Activated T-cell treated with anti-CD3 and anti-CD28 coated beads, Interleukin-2, amount 50 U/mL, for 48 hours (primary cell): ENCODE data around the gene GLRA1.
"Not testable (repeated sequence)": the region's sequence is repeated elsewhere in the genome, so short reads cannot be mapped to it uniquely, and the experiment has no call there.

Experiments
- DNase-seq, 2 experiments: peaks; one replicate each; pipeline ENCODE4 v3.0.0-alpha.2; 2020

Gene GLRA1

DNA sequence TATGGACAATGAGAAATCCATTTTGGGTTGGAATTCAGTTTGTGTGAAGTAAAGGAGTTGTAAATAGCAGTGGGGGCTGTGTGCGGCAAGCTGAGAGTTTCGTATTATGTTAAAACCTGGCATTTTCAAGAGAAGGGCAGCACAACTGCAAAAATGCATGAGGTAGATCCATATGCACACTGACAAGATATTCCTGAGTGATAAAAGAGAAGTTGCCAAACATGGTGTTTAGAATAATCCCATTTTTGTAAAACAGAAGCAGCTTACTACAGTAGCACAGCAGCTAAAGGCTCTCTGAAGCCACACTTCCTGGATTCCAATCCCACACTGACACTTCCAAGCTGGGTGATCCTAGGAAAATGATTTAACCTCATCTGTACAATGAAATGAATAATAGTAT, 11.2 kb downstream of the GLRA1 start:
- DNase-seq, result no peak

DNA sequence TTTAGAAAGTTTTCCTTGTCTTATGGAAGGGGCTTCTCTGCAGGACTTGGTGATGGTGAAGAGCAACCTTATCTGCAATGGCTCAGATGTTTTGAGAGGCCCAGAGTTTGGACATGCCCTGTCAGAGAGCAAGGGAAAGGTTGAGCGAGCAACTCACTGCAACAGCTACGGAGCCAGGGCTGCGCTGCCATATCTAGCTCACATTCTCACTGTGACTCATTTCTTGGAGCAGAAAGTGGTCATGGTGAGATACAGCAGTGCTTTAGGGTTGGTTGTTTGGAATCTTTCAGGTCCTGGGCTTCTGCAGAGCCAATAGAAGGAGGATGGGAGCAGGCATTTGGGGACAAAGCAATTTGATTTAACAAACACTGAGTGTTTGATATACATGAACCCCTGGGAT, 12.3 kb downstream of the GLRA1 start:
- no peak for DNase-seq

DNA sequence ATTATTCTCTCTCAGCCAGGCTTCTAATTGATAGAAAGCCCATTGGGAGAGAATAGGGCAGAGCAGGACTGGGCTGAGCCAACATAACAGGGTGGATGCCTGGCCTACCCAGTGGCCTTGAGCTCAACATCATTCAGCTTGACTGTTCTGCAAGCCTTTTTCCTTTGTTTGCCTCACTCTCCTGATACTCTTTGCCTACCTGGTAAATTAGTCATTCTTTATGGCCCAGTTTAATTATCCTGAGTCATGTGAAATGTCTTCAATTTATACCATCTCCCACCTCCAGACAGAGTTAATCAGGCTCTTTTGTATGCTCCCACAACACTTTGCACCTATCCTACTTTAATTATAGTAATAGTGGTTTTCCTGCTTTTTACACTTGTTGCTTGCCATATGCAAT, 13.6 kb downstream of the GLRA1 start:
- DNase-seq, result no peak

DNA sequence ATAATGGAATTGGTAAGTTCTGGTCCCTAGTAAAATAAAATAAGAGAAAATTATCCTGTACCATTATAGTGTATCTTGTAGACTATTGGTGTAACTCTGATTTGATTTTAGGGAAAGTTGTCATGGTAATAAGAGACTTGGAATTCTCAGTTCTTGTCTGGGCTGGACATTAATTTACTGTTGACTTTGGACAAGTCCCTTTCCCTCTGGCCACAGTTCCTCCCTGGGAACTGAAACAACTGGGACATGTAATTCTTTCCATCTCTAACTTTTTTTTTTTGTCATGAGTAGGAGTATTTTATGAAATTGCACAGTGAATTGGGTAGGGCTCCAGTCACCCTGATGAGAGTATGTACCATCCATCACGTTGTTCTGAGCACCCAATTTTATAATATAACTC, 15.0 kb downstream of the GLRA1 start:
- no peak for DNase-seq

DNA sequence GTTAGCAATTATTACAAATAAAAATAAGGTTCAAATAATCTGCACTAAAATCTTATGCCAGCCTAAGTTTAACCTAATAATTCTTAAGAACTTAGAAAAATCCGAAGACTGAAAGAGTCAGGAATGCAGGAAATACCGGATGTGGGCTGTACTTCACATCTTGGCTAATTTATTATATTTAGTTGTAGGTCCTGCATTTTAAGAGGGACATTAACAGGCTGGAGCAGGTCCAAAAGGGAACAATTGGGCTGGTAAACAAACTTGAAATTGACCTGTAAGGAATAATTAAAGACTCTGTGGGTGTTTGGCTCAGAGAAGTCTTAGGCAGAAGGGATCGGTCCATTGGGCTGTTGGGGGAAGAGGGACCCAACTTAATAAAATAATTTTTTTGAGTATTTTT, 18.4 kb downstream of the GLRA1 start:
- DNase-seq, result no peak

DNA sequence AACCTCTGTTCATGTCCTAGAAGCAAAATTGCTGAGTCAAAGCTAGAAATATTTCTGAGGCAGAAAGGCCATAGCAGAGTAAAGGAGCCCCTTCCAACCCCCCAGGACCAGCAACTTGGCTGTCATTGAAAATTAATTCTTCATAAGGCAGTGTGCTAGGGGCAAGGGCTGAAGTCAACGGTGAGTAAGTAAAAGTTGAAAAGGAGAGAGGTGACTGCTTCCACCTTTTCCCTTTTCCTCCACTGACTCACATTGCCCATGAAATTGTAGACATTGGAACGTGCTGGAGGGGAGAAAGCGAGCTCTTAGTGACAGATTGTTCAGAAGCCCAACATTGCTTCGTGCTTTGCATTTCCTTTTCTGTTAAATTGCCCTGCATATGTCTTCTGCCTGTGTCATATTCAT, 19.1 kb downstream of the GLRA1 start:
- DNase-seq, result no peak

DNA sequence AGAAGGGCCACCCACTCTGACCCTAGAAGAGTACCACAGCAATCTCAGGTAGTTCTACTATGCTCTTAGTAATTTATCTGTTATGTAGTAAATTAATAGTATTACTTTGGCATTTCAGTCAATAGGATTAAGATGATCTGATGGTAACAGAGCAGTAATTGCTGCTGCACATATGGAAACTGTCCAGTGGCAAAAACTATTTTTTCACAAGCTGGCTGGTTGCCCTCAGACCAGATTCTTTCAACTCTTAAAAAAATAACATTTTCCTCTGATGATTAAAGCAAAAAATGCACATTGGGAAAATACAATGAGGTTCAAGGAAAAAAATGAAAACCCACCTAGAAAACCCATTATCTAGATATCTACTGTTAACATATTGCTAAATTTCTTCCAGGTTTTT, 19.7 kb downstream of the GLRA1 start:
- DNase-seq, result no peak

DNA sequence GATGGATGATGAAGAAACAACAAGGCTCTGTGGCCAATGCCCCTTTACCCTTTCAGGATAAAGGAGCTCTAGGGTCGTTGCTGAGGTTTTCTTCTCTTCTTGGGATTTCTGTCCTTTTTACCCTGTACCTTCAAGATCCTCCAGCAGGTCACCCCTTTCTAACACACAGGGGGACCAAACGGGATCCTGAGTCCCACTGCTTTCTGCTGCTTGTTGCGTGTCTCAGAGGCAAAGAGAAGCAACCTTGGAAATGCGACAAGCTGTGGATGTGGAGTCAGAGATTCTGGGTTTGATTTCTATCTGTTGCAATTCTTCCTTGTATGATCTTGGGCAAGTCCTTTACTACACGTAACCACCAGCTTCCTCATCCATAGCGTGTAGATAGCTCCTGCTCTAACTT, 20.5 kb downstream of the GLRA1 start:
- no peak for DNase-seq

DNA sequence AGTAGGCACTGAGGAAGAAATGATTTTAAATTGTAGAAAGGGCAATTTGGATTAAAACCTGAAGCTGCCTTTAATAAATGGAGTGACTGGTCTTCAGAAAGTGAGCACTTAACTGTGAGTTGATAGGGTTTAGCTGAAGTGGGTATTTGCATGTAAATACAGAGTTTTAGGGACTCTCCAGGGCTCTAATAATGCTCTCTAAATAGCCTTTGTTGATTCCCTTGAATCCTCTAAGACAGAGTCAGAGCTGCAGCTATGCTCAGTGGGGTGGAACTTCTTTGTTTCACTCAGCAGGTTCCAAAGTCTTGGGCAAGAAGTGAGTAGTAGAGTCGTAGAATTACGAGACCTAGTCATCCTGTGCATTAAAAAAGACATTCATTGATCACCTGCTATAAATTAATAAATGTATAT, 21.4 kb downstream of the GLRA1 start:
- DNase-seq, result no peak

DNA sequence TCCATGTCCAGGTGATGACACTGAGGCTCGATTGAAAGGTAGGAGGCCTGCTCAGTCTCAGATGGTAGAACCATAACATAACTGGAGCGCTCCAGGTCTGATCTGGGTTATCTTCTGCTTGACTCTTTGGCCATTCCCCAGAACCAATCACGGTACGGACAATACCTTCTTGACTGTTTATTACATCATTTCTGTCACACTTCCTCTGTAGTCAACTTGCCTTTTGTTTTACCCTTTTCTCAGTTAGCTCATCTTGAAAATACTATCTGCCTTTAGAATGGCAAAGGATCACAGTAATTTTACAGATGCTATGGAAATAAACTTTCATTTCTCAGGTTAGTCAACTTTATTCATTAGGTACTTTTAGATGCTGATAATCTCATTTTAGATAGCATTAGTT, 22.4 kb downstream of the GLRA1 start:
- DNase-seq, result no peak

DNA sequence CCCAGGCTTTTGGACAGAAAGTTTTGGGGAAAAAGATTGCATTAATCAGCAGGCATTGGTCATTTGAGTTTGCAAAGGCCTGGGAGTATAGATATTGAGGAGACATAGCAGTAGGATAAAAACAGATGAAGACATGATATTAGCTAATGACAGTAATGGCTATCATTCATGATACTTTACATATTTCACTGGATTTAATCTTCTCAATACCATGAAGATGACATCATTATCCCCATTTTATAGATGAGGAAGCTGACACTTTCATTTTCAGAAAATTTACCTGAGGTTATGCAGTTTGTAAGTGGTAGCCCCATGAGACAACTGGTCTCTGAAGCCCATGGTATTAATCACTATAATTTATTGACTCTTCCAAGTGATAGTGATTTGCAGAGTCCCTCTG, 23.0 kb downstream of the GLRA1 start:
- no peak for DNase-seq

DNA sequence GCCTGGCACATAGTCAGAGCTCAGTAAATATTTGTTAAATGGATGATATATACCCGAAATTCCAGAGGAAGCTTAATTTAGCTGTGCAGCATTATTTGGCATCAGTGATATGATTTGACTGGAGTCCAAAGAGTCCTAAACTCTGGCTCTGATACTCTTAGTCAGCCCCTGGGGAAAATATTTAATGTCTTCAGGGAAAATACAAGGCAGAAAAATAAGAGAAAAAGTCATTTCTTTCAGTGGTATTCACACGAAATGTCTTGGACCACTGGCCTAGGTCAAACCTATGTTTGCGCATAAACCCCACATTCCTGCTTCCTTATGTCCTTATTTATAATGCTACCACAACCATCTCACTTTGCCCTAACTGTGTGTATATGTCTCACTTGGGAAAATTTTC, 23.8 kb downstream of the GLRA1 start:
- no peak for DNase-seq

DNA sequence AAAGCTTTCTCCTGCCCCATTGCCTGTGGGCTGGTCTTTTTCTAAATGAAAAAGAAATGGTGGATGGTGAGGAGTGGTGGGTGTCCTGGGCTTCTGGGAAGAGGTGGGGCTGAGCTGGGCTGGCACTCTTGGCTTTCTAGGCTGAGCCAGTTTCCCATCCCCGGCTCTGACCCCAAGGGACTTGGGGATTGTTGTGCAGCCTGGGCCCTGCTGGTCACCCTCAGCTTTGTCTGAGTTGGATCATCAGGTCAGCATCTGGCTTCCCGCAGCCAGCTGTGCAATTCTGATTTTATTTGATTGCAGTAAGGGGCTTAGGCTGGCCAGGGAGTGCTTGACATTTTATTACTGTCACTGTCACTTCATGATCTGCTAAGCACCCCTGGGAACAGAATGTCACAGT, 25.3 kb downstream of the GLRA1 start:
- DNase-seq, result no peak

DNA sequence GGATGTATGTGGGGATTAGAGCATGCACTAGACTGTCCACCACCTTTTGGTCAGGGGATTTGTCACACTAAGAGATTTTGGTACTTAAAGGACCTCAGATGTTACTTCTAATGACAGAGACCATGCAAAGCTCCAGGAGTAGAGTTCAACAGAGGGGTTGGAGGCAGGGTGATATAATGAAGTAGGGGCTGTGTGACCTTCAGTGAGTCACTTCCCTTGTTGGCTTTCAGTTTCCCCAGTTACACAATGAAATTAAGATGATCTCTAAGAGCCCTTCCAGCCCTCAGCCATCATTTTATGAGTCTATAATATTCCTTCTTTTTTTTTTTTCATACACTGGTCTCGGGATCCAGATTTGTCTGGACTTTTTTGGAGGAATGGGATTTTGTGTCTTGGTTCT, 26.8 kb downstream of the GLRA1 start:
- DNase-seq, result no peak

DNA sequence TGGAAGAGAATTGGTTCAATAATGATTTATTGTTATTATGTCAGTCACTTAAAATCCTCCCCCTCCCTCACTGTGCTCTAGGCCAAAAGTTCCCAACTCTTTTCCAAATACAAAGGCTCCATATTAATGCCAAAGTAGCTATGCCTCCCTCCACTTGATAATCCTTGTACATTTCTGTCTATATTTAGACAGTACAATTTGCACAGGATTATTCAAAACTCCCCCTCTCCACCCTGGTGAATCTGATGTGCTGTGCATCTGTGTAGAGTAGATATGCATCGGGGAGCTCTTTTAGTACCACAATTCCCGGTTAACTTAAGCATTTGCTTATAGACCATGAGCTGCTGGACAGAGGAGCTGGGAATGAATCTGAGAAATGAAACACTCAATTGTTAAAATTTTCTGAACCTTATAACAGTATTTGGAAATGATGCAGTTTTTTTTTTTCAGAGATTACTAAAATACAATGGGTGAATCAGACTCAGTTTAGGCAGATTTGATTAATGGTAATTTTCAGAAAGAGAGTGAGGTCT, 27.6 kb downstream of the GLRA1 start:
- no peak for DNase-seq

DNA sequence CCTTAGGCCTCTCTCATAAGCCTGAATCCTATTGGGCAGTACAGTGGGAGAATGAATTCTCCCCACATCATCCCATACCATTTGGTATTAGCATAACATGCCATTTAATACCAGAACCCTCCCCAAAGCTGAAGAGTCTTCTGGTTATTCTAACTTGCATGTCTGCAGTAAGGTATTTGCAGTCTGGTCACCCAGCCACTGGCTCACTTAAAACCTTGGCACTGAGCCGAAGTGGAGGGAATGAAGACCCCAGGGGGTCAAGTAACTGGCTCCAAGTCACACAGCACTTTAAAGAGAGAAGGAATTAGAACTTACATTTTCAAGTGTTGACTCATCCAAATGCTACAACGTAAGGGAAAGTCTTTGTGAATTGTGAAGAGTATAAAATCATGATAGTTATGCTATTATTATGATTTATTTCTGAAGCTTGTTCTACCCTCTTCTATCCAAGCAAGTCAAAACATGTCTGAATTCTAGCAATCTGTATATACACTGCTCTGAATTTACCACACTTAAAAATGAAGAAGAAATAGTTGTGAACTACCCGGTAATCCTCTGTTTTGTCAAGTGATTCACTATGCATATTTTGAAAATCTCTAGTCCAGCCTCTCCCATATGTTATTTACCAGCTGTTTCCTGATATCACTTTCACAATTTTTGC, 28.5 kb downstream of the GLRA1 start:
- DNase-seq, result no peak

DNA sequence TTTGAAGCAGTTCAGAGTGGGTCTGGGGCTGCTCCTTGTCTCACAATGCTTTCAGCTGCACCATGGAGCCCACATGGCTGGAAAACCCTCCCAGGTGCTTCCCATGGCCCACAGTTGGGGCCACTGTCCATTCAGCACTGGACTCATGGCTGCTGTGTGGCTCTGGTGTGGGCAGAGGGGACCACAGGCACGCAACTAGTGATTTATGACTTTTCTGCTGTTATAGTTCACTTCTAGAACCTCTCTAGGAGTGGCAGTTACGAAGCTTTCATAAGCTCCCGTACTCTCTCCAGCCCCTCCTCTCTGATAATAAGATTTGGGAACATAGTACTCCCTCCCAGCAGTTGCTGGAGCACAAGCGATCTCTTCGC, 29.0 kb downstream of the GLRA1 start:
- no peak for DNase-seq

DNA sequence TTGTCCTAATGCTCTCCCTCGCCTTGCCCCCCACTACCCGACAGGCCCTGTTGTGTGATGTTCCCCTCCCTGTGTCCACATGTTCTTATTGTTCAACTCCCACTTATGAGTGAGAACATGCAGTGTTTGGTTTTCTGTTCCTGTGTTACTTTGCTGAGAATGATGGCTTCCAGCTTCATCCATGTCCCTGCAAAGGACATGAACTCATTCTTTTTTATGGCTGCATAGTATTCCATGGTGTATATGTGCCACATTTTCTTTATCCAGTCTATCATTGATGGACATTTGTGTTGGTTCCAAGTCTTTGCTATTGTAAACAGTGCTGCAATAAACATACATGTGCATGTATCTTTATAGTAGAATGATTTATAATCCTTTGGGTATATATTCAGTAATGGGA, 31.2 kb downstream of the GLRA1 start:
- not testable (repeated sequence) for DNase-seq

DNA sequence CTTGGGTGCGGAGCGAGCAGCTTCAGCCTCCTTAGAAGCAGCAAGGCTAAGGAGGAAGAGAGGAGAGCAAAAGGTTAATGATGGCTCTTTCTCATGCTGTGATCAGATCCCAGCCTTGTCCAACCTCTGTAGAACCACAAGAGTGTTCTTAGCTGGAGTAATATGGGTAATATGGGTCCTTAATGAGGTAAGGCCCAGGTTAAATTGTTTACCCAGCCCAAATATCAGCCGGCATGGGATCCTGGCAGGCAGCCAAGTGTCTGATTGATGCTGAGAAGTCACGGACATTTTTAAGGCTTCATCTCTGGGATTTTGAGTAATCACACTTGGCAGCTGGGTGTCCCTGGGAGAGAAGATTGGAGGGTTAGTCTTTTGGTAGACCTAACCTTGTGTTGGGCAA, 32.3 kb downstream of the GLRA1 start:
- no peak for DNase-seq

DNA sequence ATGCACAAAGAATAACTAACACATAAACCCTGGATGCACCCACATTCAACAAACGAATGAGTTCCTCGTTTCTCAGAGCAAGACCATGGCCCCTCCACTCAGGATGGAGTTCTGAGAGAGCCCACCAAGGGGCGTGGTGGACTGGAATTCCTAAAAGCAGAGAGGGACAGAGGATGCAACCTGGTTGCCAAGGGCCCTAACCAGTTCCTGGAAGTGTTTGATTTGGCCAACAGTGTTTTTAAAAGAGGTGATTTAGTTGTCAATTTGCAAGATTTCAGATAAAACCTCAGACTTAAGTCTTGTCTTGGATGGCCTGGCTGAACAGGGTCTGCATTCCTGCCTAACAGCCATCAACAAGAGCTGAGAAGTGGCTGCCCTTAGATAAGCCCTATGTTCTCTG, 34.4 kb downstream of the GLRA1 start:
- no peak for DNase-seq

DNA sequence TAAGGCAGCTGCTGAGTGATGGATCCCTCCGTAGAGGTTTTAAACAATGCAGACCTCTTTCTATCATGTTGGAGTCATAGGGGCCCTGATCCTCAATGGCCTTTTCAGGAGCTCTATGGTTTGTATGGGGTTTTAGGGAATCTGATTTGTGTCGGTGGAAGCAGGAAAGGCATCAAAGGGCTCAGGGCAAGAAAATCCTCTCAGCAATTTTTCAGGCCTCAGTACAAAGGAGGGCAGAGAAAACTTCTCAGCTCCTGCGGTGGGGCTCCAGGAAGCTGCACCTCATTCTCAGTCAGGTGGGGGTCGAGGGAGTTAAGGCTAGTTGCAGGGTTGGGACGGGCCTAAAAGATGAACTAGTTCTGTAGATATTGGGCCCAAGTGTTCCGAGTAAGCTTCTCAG, 35.0 kb downstream of the GLRA1 start:
- DNase-seq, result no peak

DNA sequence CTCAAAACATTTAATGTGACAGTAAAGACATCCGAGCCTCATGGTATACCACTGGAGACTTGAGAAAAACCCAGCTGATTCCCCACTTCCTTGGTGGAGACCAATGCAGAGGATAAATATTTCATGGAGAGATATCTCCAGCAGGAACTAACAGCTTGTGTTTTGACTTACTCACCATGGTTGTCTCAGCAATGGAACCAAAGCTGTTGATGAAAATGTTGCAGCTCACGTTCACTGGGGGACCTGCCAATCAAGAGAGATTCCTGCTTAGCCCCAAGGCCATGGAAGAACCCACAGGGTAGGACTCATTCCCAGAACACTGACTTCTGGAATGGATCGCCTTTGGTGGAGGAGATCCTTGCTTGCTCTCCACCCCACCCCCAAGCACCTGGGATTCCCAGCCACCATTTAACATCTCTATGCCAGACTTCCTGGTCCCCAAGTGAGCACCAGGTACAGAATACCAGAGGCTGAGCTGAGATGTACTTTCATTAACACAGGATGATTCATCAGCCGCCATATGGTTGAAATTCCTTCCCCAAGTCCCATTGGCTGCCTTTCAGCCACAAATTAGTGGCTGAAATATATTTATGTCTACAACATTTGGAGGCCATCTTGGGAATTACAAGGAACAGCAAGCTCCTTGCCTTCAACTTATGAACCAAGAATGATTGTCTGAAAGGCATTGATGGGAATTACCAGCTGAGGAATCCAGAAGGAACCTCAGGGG, 37.9 kb downstream of the GLRA1 start:
- no peak for DNase-seq

DNA sequence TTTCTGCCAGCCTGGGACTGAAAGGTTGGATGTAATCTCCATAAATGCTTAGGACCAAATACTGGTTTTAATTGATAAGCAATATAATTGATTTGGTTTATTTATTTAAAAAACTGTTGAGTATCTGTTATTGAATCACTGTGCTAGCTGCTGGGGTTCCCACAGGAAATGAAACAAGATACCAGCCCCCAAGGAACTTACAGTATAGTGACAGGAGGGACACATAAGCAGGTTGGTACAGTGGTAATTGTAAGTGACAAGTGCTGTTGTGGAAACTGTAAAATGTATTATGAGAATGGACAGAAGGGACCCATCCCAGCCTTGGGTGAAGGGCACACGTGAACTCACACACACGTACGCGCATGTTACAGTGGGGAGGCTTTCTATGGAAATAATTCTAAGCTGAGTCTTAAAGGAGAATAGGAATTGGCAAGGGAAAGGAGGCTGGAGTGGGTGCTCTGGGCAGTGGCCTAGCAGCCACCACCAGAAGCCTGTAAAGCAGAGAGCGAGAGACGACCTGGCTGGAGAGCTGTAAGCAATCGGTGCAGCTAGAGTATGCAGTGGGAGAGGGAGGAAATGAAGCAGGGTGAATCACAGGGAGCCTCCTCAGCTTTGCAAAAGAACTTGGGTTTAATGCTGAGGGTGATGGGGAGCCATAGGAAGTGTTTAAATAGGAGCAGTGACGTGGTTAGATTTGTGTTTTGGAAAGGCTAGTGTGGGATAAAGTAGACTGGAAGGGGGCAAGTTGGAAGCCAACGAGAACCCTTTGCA, 39.3 kb downstream of the GLRA1 start:
- DNase-seq, result no peak

DNA sequence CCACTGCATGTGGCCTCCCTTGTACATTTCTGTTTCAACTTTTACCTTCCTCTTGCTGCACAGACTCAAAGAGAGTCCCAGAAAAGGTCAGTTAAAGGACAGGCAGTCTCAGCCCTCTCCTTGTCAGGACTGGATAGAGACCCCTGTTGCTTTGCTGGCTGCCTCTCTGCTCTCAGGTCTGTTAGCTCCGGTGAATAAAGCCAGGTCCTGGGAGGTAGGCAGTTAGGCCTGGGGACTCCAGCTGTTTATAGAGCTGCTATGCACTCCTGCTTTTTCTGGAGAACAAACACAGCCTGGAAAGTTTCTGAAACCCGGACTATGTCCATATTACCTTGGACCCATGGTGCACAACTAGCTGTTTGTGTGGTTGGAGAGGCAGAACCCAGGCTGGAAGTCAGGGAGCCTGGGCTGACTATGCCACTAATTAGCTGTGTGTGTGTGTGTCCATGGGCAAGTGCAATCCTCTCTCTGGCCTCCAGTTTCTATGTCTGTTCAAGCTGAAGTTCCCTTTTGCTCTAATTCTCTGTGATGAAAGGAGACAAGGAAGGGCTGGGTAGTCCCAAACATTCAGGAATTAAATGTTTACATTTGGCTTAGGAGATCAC, 42.9 kb downstream of the GLRA1 start:
- no peak for DNase-seq
